Measurements from ENCODE around the gene BTBD2. TPM values are rescaled to one million over a fixed set of nuclear protein-coding genes. Genes with fewer than 3 reads are reported as not detected.
"Not testable (repeated sequence)": the region's sequence is repeated elsewhere in the genome, so short reads cannot be mapped to it uniquely, and the experiment has no call there.

The BTBD2 gene
- total and polyA plus RNA-seq, 12 donors = 11.8 to 122 (median 78.1) TPM

GRCh38 chr19:1989513-1990229, 25.8 kb downstream of the BTBD2 start:
- no peak overlapping the region for H3K4me3 ChIP-seq
- TF ChIP-seq POLR2A (IDR thresholded peaks at IDR 0.05) (no peak), CTCF (IDR thresholded peaks at IDR 0.05) (no peak)
- WGBS, 4 donors = 94 to 97% (median 94%) methylated on average over 12 to 40 of the region's 40 CpGs
- H3K27ac ChIP-seq = no peak overlapping the region
- intact Hi-C loops (cut with DNase I) = no loop called here
- H3K9me3 ChIP-seq (replicated peaks in 1 of 3) = no peaks in the 10 kb centered on the region
- peaks cover 0 to 67% of the 10 kb centered on the region in 2 donors for H3K36me3 ChIP-seq (replicated peaks in 1 of 2)
- no peak for DNase-seq
- H3K4me1 ChIP-seq (replicated peaks in 1 of 2) = no peaks in the 10 kb centered on the region
- H3K27me3 ChIP-seq = no peaks in the 10 kb centered on the region

GRCh38 chr19:1988464-1988863, 27.1 kb downstream of the BTBD2 start:
- DNase-seq; H3K9me3 ChIP-seq (replicated peaks in 1 of 3); intact Hi-C loops (cut with DNase I); H3K27ac ChIP-seq; H3K4me3 ChIP-seq; H3K27me3 ChIP-seq; H3K4me1 ChIP-seq (replicated peaks in 1 of 2): not testable (repeated sequence)
- 87 to 92% (median 90%) methylated on average over 9 to 10 of the region's 10 CpGs for WGBS, 4 donors
- peaks cover 0 to 73% of the 10 kb centered on the region in 2 donors for H3K36me3 ChIP-seq (replicated peaks in 1 of 2)

GRCh38 chr19:1987197-1988187, 28.0 kb downstream of the BTBD2 start:
- no peak for TF ChIP-seq CTCF (IDR thresholded peaks at IDR 0.05)
- no peak for TF ChIP-seq POLR2A (IDR thresholded peaks at IDR 0.05)
- H3K4me1 ChIP-seq (replicated peaks in 1 of 2) = no peaks in the 10 kb centered on the region
- WGBS, 4 donors = 86 to 91% (median 87%) methylated on average over 4 to 42 of the region's 42 CpGs
- intact Hi-C loops (cut with DNase I) = no loop called here
- no peak for DNase-seq
- no peaks in the 10 kb centered on the region for H3K27me3 ChIP-seq
- H3K4me3 ChIP-seq = no peak overlapping the region
- H3K9me3 ChIP-seq (replicated peaks in 1 of 3) = no peaks in the 10 kb centered on the region
- peaks cover 0 to 74% of the 10 kb centered on the region in 2 donors for H3K36me3 ChIP-seq (replicated peaks in 1 of 2)
- H3K27ac ChIP-seq = no peak overlapping the region

DNA sequence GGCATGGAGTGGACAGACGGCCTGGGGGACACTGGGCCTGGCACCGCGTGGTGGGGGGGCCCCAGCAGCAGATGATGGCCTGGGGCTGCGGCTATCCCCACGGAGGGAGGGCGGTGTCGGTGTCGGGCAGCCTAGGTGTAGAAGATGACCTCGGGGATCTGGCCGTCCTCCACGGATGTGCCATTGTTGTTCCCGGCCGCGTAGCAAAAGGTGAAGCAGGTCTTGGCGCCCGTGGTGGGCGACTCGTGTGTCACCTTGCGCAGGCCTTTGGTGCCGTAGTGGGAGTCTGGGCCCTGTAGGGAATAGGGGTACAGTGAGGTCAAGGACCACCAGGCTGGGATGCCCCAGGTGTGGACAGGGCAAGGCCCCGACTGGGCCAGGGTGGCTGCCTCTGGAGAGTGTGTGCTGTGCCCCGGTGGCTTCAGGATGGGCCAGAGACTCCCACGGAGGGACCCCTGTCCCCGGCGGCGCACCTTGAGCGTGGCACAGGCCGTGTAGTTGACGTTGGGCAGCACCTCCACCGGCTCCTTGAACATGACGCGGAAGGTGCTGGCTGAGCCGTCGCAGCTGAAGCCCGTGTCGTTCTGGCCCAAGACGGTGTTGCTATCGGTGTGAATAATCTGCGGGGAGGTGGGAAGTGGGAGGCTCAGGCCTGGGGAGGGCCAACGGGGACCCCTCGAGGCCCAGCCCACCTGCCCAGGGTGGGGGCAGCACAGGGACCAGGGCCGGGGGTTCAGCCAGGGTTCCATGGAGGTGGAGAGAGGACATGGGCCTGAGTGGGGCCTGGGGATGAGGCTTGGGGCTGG, 29.0 kb downstream of the BTBD2 start:
- Histone ChIP-seq H3K27ac (no peak overlapping the region), H3K9me3 (replicated peaks in 1 of 3) (no peaks in the 10 kb centered on the region), H3K4me3 (no peak overlapping the region), H3K4me1 (replicated peaks in 1 of 2) (no peaks in the 10 kb centered on the region), H3K27me3 (no peaks in the 10 kb centered on the region), H3K36me3 (replicated peaks in 1 of 2) (peaks cover 0 to 81% of the 10 kb centered on the region in 2 donors)
- no peak for TF ChIP-seq POLR2A (IDR thresholded peaks at IDR 0.05)
- no peak for TF ChIP-seq CTCF (IDR thresholded peaks at IDR 0.05)
- intact Hi-C loops (cut with DNase I) = no loop called here
- no peak for DNase-seq
- 84 to 89% (median 87%) methylated on average over 23 to 42 of the region's 42 CpGs for WGBS, 4 donors

Measured in adrenal gland (tissue), 12 donors.